HepG2 (cell line): ENCODE data around the gene GAS2. TPM values are rescaled to one million over a fixed set of nuclear protein-coding genes. Genes with fewer than 3 reads are reported as not detected.

Source experiments
- CEBPG ChIP-seq: IDR thresholded peaks from 2 replicates; pipeline ENCODE4 v1.6.1; 2016
- ETV6 ChIP-seq: sonication (generic); formaldehyde crosslinking; conservative IDR thresholded peaks from 2 replicates; pipeline ENCODE4 v1.4.0; 2020; ENCODE audit warnings: missing genetic modification reagents
- FLYWCH1 ChIP-seq: sonication (generic); formaldehyde crosslinking; IDR thresholded peaks from 2 replicates; pipeline ENCODE4 v1.8.1; 2023; ENCODE audit warnings: mild to moderate bottlenecking, missing genetic modification reagents
- GLI4 ChIP-seq: sonication (generic); formaldehyde crosslinking; IDR thresholded peaks from 2 replicates; pipeline ENCODE4 v1.5.1; 2020; ENCODE audit warnings: missing genetic modification reagents, mild to moderate bottlenecking, moderate library complexity, borderline replicate concordance
- HOXA5 ChIP-seq: sonication (generic); formaldehyde crosslinking; IDR thresholded peaks from 2 replicates; pipeline ENCODE4 v1.4.0; 2020; ENCODE audit warnings: missing genetic modification reagents
- IRF1 ChIP-seq: sonication (generic); formaldehyde crosslinking; IDR thresholded peaks from 2 replicates; pipeline ENCODE4 v1.4.0; 2020; ENCODE audit warnings: low read depth, mild to moderate bottlenecking, missing genetic modification reagents
- IRF2 ChIP-seq: IDR thresholded peaks from 2 replicates; pipeline ENCODE4 v1.6.1; 2018; ENCODE audit warnings: missing genetic modification reagents, missing compliant biosample characterization
- IRX3 ChIP-seq: sonication (generic); formaldehyde crosslinking; IDR thresholded peaks from 2 replicates; pipeline ENCODE4 v1.8.1; 2023; ENCODE audit warnings: mild to moderate bottlenecking, low read depth, missing genetic modification reagents, borderline replicate concordance
- MZF1 ChIP-seq: sonication (generic); formaldehyde crosslinking; IDR thresholded peaks from 2 replicates; pipeline ENCODE4 v1.8.1; 2023; ENCODE audit warnings: mild to moderate bottlenecking, missing genetic modification reagents, borderline replicate concordance
- NCOR1 ChIP-seq: fragments of 200-600 bp; sonication (generic); IDR thresholded peaks from 2 replicates; pipeline ENCODE4 v1.7.0; 2017; ENCODE audit warnings: antibody characterized with exemption, low read length, borderline replicate concordance
- NR1H2 ChIP-seq: sonication (generic); formaldehyde crosslinking; IDR thresholded peaks from 2 replicates; pipeline ENCODE4 v1.8.1; 2022; ENCODE audit warnings: low read depth, missing genetic modification reagents, borderline replicate concordance
- RFXAP ChIP-seq: sonication (generic); formaldehyde crosslinking; IDR thresholded peaks from 2 replicates; pipeline ENCODE4 v1.4.0; 2020; ENCODE audit warnings: missing genetic modification reagents, borderline replicate concordance
- SMARCE1 ChIP-seq: fragments of 450-650 bp; IDR thresholded peaks from 2 replicates; pipeline ENCODE4 v1.6.1; 2017; ENCODE audit warnings: borderline replicate concordance
- SMC3 ChIP-seq: IDR thresholded peaks from 2 replicates; pipeline ENCODE4 v1.6.1; 2011; ENCODE audit warnings: low read length, improper control_type of control experiment
- SOX5 ChIP-seq: IDR thresholded peaks from 2 replicates; pipeline ENCODE4 v1.6.1; 2016; ENCODE audit warnings: borderline replicate concordance
- YEATS2 ChIP-seq: sonication (generic); formaldehyde crosslinking; IDR thresholded peaks from 2 replicates; pipeline ENCODE4 v1.4.0; 2020; ENCODE audit warnings: missing genetic modification reagents, borderline replicate concordance
- YEATS4 ChIP-seq: sonication (generic); formaldehyde crosslinking; IDR thresholded peaks from 2 replicates; pipeline ENCODE4 v1.4.0; 2020; ENCODE audit warnings: missing genetic modification reagents, borderline replicate concordance
- ZEB1 ChIP-seq: IDR thresholded peaks from 2 replicates; pipeline ENCODE4 v1.6.1; 2012; ENCODE audit warnings: mild to moderate bottlenecking, low read depth, inconsistent platforms; ENCODE audit not compliant: insufficient replicate concordance
- ZFP1 ChIP-seq: IDR thresholded peaks from 2 replicates; pipeline ENCODE4 v1.6.1; 2016
- ZNF136 ChIP-seq: sonication (generic); formaldehyde crosslinking; IDR thresholded peaks from 2 replicates; pipeline ENCODE4 v1.8.1; 2022; ENCODE audit warnings: low read depth, mild to moderate bottlenecking, moderate library complexity, missing genetic modification reagents
- ZNF143 ChIP-seq: sonication (generic); formaldehyde crosslinking; IDR thresholded peaks from 2 replicates; pipeline ENCODE4 v1.4.0; 2020; ENCODE audit warnings: missing genetic modification reagents
- ZNF282 ChIP-seq: fragments of 450-650 bp; IDR thresholded peaks from 2 replicates; pipeline ENCODE4 v1.6.1; 2018; ENCODE audit not compliant: partially characterized antibody
- ZNF382 ChIP-seq: sonication (generic); formaldehyde crosslinking; IDR thresholded peaks from 2 replicates; pipeline ENCODE4 v1.5.0; 2020; ENCODE audit warnings: missing genetic modification reagents, mild to moderate bottlenecking, borderline replicate concordance
- ZNF570 ChIP-seq: sonication (generic); formaldehyde crosslinking; IDR thresholded peaks from 2 replicates; pipeline ENCODE4 v1.4.0; 2020; ENCODE audit warnings: mild to moderate bottlenecking, missing genetic modification reagents, borderline replicate concordance
- ZNF576 ChIP-seq: sonication (generic); formaldehyde crosslinking; IDR thresholded peaks from 2 replicates; pipeline ENCODE4 v1.4.0; 2020; ENCODE audit warnings: mild to moderate bottlenecking, missing genetic modification reagents
- ZNF672 ChIP-seq: sonication (generic); formaldehyde crosslinking; IDR thresholded peaks from 2 replicates; pipeline ENCODE4 v1.8.1; 2022; ENCODE audit warnings: missing genetic modification reagents
- ZSCAN29 ChIP-seq: sonication (generic); formaldehyde crosslinking; conservative IDR thresholded peaks from 2 replicates; pipeline ENCODE4 v1.4.0; 2020; ENCODE audit warnings: mild to moderate bottlenecking, missing genetic modification reagents
- polyA plus RNA-seq, 8 experiments: library from polyadenylated mRNA; depleted of rRNA in 3 of 8; stranded (reverse) in 7 of 8; unstranded in 1 of 8; fragments of >200 nt; fragmentation: Illumina TruSeq in 4 of 8; extraction: Trizol in 4 of 8; gene quantifications; 2 replicates each; pipeline versions ENCODE4 v1.2.1 to v1.2.3, GENCODE V29; 2011 to 2016; ENCODE audit warnings: low read depth in 4 of 8, missing spikeins in 1 of 8, mixed read lengths in 1 of 8; ENCODE audit not compliant: insufficient read depth in 1 of 8
- total RNA-seq, 5 experiments: library from RNA; depleted of rRNA; stranded (reverse); fragments of >200 nt; fragmentation: Illumina TruSeq; extraction: Trizol; gene quantifications; 2 replicates each; pipeline ENCODE4 v1.2.3, GENCODE V29; 2016; ENCODE audit warnings: low read depth in 1 of 5
- TF ChIP-seq, protein P1 (sequence below): IDR thresholded peaks from 2 replicates; pipeline ENCODE4 v1.6.1; 2016; ENCODE audit warnings: low read depth, control low read depth

GAS2 gene
- total and polyA plus RNA-seq, 2 of the 13 experiments (the other 11 are each of a cell fraction or from before 2014, with no cell fraction given), result 26.0 to 85.1 TPM

GRCh38 chr11:22634897-22635629 lies 31.3 kb upstream of the GAS2 start (continued):
- TF ChIP-seq ETV6 (CRISPR knock-in tag), result no peak
- TF ChIP-seq IRX3 (CRISPR knock-in tag), result no peak
- 0 out of 2 replicates have a peak, but pooled peaks have one; percentile 20 for TF ChIP-seq RFXAP
- no peak for TF ChIP-seq ZNF382
- TF ChIP-seq ZNF136 (CRISPR knock-in tag), result no peak
- TF ChIP-seq ZNF570 (CRISPR knock-in tag), result no peak
- TF ChIP-seq NCOR1, result peak; percentile 70; the same call in 1 of the 2 replicates
- TF ChIP-seq ZFP1 (CRISPR knock-in tag), result no peak
- TF ChIP-seq SMARCE1, result no peak
- TF ChIP-seq CEBPG (CRISPR knock-in tag), result peak; percentile 7; the same call in 1 of the 2 replicates
- no peak for TF ChIP-seq GLI4 (CRISPR knock-in tag)
- peak; percentile 83 for TF ChIP-seq ZEB1
- TF ChIP-seq, protein P1, sequence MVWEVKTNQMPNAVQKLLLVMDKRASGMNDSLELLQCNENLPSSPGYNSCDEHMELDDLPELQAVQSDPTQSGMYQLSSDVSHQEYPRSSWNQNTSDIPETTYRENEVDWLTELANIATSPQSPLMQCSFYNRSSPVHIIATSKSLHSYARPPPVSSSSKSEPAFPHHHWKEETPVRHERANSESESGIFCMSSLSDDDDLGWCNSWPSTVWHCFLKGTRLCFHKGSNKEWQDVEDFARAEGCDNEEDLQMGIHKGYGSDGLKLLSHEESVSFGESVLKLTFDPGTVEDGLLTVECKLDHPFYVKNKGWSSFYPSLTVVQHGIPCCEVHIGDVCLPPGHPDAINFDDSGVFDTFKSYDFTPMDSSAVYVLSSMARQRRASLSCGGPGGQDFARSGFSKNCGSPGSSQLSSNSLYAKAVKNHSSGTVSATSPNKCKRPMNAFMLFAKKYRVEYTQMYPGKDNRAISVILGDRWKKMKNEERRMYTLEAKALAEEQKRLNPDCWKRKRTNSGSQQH, result peak; percentile 83
- TF ChIP-seq MZF1 (CRISPR knock-in tag), result no peak
- TF ChIP-seq HOXA5 (CRISPR knock-in tag), result no peak
- TF ChIP-seq NR1H2 (CRISPR knock-in tag), result no peak
- no peak for TF ChIP-seq IRF1 (CRISPR knock-in tag)
- no peak for TF ChIP-seq YEATS2
- TF ChIP-seq IRF2, result no peak
- TF ChIP-seq SMC3, result 0 out of 2 replicates have a peak, but pooled peaks have one; percentile 10
- peak; percentile 83 for TF ChIP-seq SOX5 (CRISPR knock-in tag)
- no peak for TF ChIP-seq ZNF576 (CRISPR knock-in tag)
- no peak for TF ChIP-seq ZNF672 (CRISPR knock-in tag)
- TF ChIP-seq YEATS4 (CRISPR knock-in tag), result peak; percentile 76; the same call in 1 of the 2 replicates
- TF ChIP-seq ZNF143, result no peak
- no peak for TF ChIP-seq ZNF282
- no peak for TF ChIP-seq FLYWCH1 (CRISPR knock-in tag)
- TF ChIP-seq ZSCAN29 (CRISPR knock-in tag), result no peak
